ENCODE data around the gene LDLRAD3. TPM values are rescaled to one million over a fixed set of nuclear protein-coding genes. Genes with fewer than 3 reads are reported as not detected.

Gene LDLRAD3
- total RNA-seq, 3 donors from 2014 or later, result 1.0 to 8.1 (median 2.0) TPM

GRCh38 chr11:36056160-36056751 is 112.4 kb downstream of the LDLRAD3 start:
- peak; percentile 45 for ATAC-seq

GRCh38 chr11:36057379-36058042 is 113.6 kb downstream of the LDLRAD3 start:
- TF ChIP-seq, protein P1, sequence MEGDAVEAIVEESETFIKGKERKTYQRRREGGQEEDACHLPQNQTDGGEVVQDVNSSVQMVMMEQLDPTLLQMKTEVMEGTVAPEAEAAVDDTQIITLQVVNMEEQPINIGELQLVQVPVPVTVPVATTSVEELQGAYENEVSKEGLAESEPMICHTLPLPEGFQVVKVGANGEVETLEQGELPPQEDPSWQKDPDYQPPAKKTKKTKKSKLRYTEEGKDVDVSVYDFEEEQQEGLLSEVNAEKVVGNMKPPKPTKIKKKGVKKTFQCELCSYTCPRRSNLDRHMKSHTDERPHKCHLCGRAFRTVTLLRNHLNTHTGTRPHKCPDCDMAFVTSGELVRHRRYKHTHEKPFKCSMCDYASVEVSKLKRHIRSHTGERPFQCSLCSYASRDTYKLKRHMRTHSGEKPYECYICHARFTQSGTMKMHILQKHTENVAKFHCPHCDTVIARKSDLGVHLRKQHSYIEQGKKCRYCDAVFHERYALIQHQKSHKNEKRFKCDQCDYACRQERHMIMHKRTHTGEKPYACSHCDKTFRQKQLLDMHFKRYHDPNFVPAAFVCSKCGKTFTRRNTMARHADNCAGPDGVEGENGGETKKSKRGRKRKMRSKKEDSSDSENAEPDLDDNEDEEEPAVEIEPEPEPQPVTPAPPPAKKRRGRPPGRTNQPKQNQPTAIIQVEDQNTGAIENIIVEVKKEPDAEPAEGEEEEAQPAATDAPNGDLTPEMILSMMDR (IDR thresholded peaks at IDR 0.05), result no peak
- Histone ChIP-seq H3K9me3 (no peaks in the 10 kb centered on the region), H3K36me3 (ENCODE audit: low read depth) (no peaks in the 10 kb centered on the region), H3K4me3 (no peak overlapping the region), H3K4me1 (ENCODE audit: low read depth) (no peaks in the 10 kb centered on the region)
- DNase-seq (no peak), ATAC-seq (no peak)
- intact Hi-C loops (cut with DNase I, micrococcal nuclease), result no loop called here

More at GRCh38 chr11:36056160-36056751, 112.4 kb downstream of the LDLRAD3 start:
- TF ChIP-seq, protein P1 (IDR thresholded peaks at IDR 0.05), result no peak
- Histone ChIP-seq H3K9me3 (no peaks in the 10 kb centered on the region), H3K4me1 (ENCODE audit: low read depth) (no peaks in the 10 kb centered on the region), H3K36me3 (ENCODE audit: low read depth) (no peaks in the 10 kb centered on the region), H3K4me3 (no peak overlapping the region)
- intact Hi-C loops (cut with DNase I, micrococcal nuclease), result no loop called here
- peak in 1 of 3 donors; percentile 25 for DNase-seq

DNA sequence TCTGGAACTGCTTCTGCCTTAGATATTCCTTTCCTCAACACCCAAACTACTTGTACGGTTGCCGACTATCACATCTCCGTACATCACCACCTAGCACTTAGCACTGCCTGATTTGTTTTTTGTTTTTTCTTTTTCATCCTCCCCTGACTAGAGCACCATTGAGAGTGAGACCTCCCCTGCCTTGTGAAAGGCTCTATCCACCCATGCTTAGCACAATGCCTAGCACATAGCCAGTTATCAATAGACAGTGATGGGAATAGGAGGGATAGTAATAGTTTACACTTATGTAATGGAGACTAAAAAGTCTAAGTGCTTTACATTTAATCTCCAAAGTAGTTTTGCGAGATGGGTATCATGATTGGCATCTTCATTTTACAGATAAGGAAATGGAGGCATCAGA is 115.8 kb downstream of the LDLRAD3 start:
- ATAC-seq, result no peak
- TF ChIP-seq, protein P1 (IDR thresholded peaks at IDR 0.05), result no peak
- no peaks in the 10 kb centered on the region for H3K9me3 ChIP-seq
- no peaks in the 10 kb centered on the region for H3K36me3 ChIP-seq (ENCODE audit: low read depth)
- H3K4me3 ChIP-seq, result no peak overlapping the region
- no peaks in the 10 kb centered on the region for H3K4me1 ChIP-seq (ENCODE audit: low read depth)
- intact Hi-C loops (cut with DNase I, micrococcal nuclease), result no loop called here
- no peak for DNase-seq

- no peaks in the 10 kb centered on the region for H3K4me1 ChIP-seq (ENCODE audit: low read depth)
- no peak overlapping the region for H3K4me3 ChIP-seq
- DNase-seq, result no peak
- H3K9me3 ChIP-seq, result no peaks in the 10 kb centered on the region
- ATAC-seq, result peak; percentile 68
- TF ChIP-seq, protein P1 (IDR thresholded peaks at IDR 0.05), result no peak
- intact Hi-C loops (cut with DNase I, micrococcal nuclease), result no loop called here
- H3K36me3 ChIP-seq (ENCODE audit: low read depth), result no peaks in the 10 kb centered on the region
Measured at GRCh38 chr11:36060926-36061325, 117.1 kb downstream of the LDLRAD3 start.

- ATAC-seq (no peak), DNase-seq (no peak)
- TF ChIP-seq, protein P1 (IDR thresholded peaks at IDR 0.05), result no peak
- intact Hi-C loops (cut with DNase I, micrococcal nuclease), result no loop called here
- H3K9me3 ChIP-seq, result no peaks in the 10 kb centered on the region
- H3K36me3 ChIP-seq (ENCODE audit: low read depth), result no peaks in the 10 kb centered on the region
- no peak overlapping the region for H3K4me3 ChIP-seq
- H3K4me1 ChIP-seq (ENCODE audit: low read depth), result no peaks in the 10 kb centered on the region
Measured at GRCh38 chr11:36061471-36061870, 117.6 kb downstream of the LDLRAD3 start.
